NCI-H2196 treated with DMSO at 0.1 percent for 48 hours (cell line): Measurements from ENCODE around the gene IFIT3.
A peak's percentile ranks its signal among the peaks of the same experiment; 100 is the strongest.

Experiments used
- DNase-seq: peaks from one replicate; lab custom pipeline; 2025; ENCODE audit not compliant: unreplicated experiment; lab: John Stamatoyannopoulos, UW

IFIT3 gene

DNA sequence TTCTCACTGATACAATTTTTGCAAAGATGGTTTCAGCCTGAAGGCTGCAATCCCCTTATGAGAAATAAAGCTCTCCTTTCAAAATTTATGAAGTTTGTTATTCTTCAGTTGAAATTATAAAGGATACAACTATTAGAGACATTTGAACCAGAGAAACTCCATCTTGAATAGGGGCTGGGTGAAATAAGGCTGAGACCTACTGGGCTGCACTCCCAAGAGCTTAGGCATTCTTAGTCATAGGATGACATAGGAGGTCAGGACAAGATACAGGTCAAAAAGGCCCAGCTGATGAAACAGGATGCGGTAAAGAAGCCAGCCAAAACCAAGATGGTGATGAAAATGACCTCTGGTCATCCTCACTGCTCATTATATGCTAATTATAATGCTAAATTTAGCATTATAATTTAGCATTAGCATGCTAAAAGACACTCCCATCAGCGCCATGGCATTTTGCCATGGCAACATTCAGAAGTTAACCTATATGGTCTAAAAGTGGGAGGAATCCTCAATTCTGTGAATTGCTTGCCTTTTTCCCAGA is 27.7 kb downstream of the IFIT3 start:
- DNase-seq, result no peak

DNA sequence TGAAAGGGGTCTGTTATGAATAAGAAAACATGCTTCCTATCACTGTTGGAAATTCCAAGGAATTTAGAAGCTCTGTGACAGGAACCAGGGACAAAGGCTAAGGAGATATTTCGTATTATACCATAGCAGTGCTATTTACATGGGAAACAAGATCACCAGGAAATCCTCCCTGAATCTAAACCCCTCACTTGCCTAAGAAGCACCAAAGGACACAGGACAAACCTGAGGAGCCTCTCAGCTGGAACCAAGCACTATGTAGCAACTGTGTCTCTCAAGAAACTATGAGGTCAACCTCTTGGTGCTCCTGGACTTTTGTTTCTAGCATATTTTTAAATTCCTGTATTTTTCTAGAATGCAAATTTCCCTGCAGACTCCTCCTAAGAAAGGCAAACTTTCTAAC is 29.3 kb downstream of the IFIT3 start:
- no peak for DNase-seq

DNA sequence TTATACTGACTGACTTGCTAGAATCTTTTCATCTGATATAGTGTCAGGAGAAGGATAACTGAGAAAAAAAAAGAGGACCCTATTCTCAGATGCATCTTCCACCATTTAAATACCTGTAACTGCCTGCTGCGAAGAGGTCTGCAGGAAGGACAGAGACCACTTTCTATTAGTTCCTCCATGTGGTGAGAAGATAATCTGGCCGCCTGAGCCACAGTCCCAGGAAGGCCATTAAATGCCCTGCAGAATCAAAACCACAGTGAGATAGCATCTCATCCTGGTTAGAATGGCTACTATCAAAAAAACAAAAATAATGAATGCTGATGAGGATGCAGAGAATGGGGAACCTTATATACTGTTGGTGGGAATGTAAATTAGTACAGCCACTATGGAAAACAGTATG is 30.2 kb downstream of the IFIT3 start:
- DNase-seq, result no peak

DNA sequence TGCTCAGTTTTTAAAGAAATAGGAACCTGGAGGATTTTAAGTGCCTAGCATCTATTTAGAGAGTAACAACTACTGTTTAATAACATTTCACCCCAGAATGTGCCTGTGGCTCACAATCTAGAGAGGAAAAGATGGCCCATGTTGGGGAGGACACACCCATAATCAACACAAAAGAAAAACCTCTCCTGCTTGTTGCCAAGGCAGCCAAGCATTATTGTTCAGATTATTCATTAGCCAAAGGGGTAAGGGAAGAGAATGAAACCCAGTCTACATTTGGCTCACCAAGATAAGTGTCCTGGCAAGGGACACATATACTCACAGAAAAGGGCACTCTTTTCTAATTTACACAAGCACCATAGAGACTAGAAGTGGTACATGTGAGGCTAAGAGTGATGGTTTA is 32.4 kb downstream of the IFIT3 start:
- DNase-seq, result no peak

DNA sequence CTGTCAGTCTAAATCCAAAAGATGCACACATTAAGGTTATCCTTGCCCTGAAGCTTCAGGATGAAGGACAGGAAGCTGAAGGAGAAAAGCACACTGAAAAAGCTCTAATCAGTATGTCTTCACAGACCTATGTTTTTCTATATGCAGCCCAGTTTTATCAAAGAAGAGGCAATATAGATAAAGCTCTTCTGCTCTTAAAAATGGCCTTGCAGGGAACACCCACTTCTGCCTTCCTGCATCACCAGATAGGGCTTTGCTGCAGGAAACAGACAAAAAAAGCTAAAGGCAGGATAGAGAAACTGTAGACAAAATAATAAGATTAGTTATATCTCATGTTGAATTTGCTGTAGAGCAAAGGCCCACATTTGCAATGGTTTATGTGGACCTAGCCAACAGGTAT is 35.1 kb downstream of the IFIT3 start:
- DNase-seq, result no peak

DNA sequence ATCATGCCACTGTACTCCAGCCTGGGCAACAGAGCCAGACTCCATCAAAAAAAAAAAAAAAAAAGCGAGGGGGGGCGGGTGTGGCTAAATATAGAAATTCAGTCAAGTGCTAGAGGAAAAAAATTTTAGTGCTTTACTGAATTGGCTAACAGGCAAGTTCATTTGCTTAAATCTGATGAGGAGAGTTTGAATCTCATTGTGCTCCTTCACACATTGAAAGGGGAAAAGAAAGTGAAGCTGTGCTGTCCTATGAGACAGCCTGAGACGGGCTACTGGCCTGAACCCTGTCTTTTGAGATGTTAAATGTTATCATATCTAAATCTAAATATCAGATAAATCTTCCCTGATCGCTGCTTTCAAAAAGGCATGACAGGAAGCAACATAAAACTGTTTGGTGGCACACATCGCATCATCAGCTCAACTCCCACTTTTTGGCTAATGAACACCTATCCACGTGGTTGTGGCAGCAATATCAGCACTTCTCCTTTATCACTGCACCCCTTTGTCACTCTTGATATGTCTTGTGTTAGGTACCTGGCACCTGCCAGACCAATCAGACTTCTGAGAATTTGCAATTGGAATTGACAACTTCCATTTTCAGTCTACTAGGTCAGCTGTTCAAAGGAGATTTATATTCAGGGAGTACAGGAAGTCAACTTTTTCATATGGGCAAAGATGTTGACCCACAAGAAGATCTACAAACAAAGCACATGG is 36.1 kb downstream of the IFIT3 start:
- DNase-seq, result no peak

DNA sequence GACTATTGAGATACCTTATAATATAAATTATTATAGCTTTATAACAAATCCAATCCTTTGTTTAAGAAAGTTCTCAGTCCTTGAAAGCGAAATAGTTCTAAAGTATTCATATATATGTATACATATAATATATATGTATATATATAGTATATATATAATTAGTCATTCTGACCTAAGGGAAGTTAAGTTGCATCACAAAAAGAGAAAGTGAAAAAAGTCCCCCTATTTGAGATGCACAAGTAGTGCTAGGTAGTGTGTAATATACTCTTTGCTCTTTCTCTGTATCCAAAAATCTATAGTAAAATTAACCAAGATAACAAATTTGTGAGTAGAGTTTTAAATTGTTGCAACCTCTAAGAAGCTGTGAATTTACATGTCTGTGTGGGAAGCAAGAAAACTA is 36.7 kb downstream of the IFIT3 start:
- no peak for DNase-seq

DNA sequence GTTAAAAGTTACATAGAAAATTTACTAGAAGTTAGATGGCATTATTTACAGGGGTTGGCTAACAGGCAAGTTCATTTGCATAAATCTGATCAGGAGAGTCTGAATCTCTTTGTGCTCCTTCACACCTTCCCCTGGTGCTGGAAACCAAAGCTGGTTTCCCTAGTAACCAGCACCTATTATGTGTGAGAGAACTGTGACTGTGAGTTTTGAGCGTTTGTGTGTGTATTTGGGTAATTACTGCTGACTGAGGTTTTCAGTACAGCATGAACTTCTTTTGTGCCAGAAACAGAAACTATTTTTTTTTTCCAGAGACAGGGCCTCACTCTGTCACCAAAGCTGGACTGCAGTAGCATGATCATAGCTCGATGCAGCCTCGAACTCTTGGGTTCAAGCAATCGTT is 39.7 kb downstream of the IFIT3 start:
- no peak for DNase-seq

DNA sequence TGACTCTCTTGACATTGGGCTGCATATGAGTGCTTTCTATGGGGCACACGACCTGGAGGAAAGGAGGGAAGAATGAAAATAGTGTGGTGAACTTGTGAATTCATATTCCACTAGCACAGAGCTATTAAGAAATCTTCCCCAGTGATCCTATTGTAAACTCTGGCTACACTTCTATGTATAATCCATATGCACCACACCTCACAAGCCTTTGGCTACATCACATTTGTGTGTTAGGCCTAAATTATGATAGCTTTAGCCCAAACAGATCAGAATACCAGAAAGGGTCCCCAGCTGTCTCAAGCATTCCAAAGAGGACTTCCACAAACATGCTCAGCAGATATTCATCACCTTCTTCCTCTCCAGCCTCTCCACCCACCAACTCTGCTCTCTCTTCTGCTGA is 40.3 kb downstream of the IFIT3 start:
- DNase-seq, result no peak

DNA sequence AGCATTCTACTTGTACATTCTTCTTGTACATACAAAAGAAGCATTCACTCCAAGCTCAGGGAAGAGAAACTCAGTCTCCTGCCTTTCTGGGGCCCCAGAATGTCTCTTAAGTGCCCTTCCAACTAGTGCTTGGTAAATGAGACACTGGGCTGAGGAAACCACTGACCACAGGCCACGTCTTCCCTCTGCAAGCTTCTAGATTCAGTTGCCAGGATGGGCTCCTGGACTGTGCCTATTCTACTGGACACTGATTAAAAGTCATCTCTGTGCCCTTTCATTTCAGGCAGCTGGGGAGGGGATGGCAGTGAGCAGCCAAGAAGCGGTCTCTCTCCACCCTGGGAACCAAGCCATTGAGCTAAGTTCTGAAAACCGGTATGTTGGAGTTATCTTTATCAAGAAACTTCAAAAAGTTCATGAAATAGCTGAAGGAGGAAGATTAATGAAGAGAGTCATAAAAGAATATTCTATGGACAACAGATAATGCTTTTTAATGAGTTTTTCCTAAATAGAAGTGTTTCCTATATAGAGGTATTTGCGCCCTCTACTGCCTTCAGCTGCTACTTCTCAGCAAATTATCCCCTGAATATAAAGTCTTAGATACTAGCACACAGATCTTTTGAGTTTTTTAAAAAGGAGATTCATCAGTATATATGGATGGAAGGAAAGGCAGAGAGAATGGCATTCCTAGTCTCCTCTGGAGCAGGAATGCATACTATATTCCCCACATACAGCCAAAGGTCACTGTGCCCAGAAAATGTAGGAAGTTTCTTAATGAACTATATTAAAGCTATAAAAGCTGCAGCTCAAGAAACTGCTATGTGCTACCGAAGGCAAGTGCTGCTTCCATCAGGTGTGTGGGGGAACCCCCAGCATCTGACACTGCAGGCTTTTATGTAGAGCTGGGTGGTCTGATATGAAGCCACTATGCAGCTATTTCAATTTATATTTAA is 41.6 kb downstream of the IFIT3 start:
- no peak for DNase-seq

DNA sequence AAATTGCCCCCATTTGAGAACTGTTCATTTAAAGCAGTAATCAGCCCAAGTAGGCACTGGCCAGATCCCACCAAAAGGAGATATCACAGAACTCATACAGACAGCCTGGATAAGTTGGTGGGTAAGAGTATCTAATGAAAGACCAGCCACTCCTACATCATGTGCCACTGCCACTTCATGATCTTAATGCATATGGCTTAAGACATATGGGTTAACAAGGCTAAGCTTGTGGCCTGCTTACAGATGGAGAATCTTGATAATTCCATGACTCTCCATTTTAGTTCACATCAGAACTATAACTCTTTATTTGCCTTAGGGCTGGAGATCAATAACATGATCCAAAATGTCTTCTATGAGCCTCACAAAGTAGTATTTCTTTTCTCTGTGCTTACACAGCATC is 43.3 kb downstream of the IFIT3 start:
- DNase-seq, result no peak

DNA sequence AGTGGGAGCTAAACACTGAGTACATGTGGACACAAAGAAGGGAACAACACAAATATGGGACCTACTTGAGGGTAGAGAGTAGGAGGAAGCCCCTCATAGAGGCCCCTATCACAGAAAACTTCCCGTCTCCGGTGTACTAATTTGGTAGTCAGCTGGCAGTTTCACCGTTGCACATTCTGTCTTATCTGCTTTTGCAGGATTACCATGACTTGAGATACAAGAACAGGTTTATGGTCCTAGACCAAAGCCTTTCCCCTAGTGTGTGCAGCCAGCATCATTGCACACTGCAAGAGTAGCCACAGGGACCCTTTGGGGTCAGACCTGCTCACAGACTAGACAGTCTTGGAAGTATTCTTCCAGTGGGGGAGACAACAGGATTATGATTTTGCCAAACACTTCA is 44.2 kb downstream of the IFIT3 start:
- no peak for DNase-seq

DNA sequence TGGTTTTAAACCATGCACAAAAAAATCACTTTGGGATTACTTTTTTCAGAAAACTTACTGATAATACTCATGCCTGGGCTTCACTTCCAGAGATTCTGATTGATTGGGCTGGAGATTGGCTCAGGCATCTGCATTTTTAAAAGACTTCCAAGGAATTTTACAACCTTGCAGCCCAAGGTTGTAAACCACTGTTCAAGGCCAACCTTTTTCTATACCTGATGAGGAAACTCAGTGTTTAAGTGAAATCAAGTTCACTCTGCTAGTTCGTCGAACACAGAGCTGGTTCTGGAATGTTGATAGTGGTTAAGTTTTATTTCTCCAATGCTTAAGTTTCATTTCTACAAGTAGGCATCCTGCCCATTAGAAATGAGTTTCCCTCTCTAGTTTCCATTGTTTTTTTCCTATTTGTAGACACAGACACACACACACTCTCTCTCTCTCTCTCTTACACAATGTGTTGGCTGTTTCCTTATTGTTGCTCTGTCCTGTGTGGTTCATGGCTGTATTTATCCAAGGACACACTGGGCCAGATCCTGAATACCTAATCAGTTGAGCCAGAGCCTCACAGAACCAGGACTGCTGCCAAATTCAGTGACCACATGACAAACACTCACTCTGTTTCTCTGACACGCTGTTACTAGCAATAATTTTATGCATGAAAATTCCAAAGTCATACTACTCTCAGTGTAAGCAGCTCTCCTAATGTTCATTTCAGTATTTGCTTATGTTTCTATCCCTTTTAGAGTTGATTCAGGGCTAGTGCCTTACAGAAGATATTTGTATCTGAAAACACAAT is 46.3 kb downstream of the IFIT3 start:
- peak; percentile 23 for DNase-seq

DNA sequence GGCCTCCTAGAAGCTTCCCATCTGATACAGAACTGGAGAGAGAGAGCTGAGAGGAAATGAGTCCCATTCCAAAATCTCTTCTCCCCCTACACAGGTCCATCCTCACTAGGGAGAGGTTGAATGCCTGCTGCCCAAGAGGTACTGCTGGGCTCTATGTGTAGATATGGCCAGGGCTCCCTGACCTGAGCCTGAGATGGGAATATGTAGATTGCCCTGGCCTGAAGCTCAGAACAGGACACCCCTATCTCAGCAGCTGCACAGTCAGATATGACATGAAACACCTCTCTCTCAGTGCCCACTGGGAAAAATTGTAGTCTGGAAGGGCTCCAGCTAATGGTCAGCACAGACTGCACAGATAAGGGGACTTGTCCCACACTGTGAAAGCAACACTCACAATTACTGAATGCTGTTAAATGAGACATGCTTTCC is 46.9 kb downstream of the IFIT3 start:
- DNase-seq, result no peak

DNA sequence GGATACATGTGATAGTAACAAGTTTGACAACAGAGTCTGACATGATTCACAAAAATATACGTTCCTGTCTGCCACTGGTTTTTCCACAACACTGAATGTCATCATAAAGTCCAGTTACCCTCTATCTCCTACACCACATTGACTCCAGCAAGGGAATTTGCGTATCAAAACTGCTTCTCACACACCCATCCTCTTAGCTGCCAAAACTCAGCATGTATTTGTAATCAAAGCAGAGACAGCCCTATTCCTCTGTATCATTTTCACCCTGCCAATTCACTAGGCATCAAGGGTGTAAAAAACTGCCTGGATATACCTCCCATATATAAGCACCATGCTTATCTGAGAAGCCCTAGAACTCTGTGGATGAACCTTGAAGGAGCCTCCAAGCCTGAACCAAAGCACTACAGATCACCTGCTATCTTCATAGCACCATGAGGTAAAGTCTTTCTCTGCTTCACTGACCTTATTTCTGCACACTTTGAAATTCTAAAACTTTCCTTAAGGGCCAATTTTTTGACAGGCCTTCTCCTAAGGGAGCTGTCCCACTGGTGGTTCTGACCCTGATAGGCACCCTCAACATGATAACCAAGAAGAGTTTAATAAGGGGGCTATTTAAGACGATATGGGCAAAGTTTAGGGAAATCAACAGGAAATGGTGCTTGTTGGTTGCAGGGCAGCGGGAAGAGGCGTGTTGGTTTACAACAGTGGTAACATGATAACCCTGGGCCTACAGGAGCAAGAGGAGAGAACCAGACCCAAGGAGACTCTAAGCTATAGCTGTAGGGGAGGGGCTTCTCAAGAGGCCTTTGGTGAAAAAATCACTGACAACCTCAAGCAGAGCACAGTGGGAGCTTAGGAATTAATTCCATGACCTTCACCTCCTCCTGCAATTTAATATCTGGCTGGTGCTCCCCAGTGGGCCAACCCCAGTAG is 50.2 kb downstream of the IFIT3 start, which contains the start of gene IFIT1B:
Gene IFIT1B (plus strand): TSS at position 352 of the 933 bp plus-strand sequence. CDS start 80 bp downstream, at position 432.
- no peak for DNase-seq

DNA sequence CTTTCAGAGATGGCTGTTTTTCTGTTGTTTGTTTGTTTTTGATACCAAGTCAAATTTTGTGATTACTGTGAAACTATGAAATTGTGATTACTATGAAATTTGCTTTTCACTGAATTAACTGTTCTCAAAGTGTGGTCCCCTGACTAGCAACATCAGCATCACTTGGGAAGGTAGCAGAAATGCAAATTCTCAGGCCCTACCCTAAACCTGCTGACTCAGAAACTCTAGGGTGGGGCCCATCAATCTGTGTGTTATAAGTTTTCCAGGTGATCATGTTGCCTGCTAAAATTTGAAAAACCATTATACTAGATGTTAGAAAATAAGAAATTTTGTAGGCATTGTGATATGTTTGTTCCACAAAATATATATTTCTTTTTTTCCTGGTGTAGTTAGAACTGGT is 51.3 kb downstream of the IFIT3 start:
- DNase-seq, result no peak

DNA sequence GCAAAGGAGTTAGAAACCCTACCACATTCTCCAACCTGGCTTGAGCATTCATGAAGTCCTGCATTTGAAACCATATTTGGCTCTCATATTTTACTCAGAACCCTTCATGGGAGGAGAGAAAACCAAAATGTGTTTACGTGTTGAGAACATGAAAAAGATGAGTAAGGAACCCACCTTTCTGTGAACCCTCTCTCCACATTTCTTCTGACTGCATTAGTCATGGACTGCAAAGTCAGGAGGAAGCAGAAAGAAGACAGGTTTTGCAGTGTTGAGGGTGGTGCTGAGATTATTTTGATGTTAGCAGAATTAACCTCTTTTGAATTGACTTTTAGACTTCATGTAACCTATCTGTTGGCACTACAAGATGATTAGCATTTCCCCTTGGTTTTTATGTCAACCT is 55.0 kb downstream of the IFIT3 start:
- DNase-seq, result no peak

DNA sequence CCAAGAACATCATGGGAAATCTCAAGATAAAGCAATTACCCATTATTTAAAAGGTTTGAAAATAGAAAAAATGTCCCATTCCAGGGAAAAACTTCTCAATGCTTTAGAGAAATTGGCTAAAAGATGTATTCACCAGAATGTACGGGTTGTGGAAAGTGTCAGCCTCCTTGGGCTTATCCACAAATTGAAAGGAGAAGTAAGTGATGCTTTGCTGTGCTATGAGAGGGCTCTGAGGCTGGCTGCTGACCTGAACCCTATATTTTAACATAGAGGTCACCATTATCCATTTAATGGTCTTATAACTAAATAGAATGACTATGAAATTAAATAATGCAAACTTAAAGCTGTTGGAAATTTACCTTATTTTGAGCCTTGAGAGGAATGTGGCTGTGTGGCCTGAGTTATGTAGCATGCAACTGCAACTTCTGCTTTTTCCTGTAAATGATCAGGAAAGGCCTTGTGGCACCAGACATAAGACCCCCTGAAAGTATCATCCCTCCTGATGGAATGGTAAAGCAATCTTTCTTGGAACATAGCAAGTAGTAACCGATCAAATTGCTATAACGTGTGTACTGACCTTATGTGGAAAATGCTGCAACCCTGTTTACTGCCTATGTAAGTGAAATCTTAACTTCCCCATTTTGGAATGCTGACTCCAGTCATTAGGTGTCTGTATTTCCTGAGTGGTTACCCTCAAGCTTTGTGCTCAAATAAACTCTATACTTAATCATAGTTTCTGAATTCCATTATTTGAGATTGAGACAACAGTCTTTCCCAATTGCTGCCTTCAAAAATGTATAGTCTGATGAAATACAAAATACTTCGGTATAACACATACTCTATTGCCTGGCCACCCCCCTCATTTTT is 56.9 kb downstream of the IFIT3 start:
- DNase-seq, result no peak

DNA sequence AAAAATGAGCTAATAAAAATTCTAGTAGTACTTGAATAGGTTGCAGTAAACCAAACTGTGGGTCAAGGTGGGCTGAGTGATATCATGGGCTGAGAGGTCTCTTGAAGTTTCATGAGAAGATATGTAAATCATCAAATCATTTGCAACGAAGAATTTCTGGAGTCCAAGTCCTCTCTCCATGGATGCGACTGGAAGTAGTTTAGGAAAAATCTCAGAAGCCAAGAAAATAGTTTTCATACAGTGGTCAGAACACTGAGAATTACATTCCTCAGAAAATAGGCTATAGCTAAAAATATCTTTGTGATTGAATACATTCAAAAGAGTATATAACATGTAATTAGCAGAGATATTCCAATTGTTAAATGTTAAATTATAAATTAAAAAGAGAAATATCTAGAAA is 61.0 kb downstream of the IFIT3 start:
- DNase-seq, result no peak
